Panc1 (cell line): ENCODE data around the gene TSC22D3. TPM values are rescaled to one million over a fixed set of nuclear protein-coding genes. Genes with fewer than 3 reads are reported as not detected.
A peak's percentile ranks its signal among the peaks of the same experiment; 100 is the strongest.

Experiments used
- ATAC-seq: fragments of 200-7000 bp; cut with Tn5 transposase; 2 replicates; pipeline ENCODE4 v1.9.1; 2020; ENCODE audit warnings: mild to moderate bottlenecking, moderate library complexity
- BruUV-seq: library from RNA; stranded (reverse); fragments of 400-500 nt; replicated peaks from 2 replicates; lab custom pipeline; 2021; lab: Mats Ljungman, UMichigan
- CTCF ChIA-PET: fragments of 300-600 bp; sonication (Branson Sonifier 250); formaldehyde crosslinking; loops from one replicate; lab custom pipeline; 2022; ENCODE audit warnings: antibody characterized with exemption; lab: Charles Lee
- POLR2A ChIA-PET: fragments of 300-600 bp; sonication (Branson Sonifier 250); formaldehyde crosslinking; loops from one replicate; lab custom pipeline; 2022; ENCODE audit warnings: antibody characterized with exemption; lab: Charles Lee
- DNase-seq: peaks from one replicate; pipeline ENCODE4 v3.0.0-alpha.2; 2010; ENCODE audit warnings: low read depth, low spot score
- H3K27ac ChIP-seq: 2 replicates; pipeline ENCODE4 v1.5.1; 2011; ENCODE audit warnings: mild to moderate bottlenecking, low read length, inconsistent platforms
- H3K27me3 ChIP-seq: fragments of 200-500 bp; sonication (Bioruptor generic); 2 replicates; pipeline ENCODE4 v1.6.0; 2014; ENCODE audit warnings: low read length, inconsistent platforms; ENCODE audit not compliant: control insufficient read depth, insufficient read depth
- H3K36me3 ChIP-seq: fragments of 200-500 bp; sonication (Bioruptor generic); 2 replicates; pipeline ENCODE4 v1.5.1; 2014; ENCODE audit warnings: inconsistent platforms, mild to moderate bottlenecking, low read length, moderate library complexity; ENCODE audit not compliant: control insufficient read depth, insufficient read depth
- H3K4me1 ChIP-seq: 2 replicates; pipeline ENCODE4 v1.5.1; 2011; ENCODE audit warnings: inconsistent platforms, mild to moderate bottlenecking, low read length, moderate library complexity; ENCODE audit not compliant: control insufficient read depth, insufficient read depth
- H3K4me3 ChIP-seq, 2 experiments: 2 replicates each; pipeline ENCODE4 v1.5.1; 2011 to 2012; ENCODE audit warnings: low read depth in 2 of 2, low read length in 2 of 2, mild to moderate bottlenecking in 2 of 2, inconsistent platforms in 1 of 2, moderate library complexity in 1 of 2
- H3K9me3 ChIP-seq: fragments of 200-500 bp; sonication (Bioruptor generic); 2 replicates; pipeline ENCODE4 v1.5.1; 2014; ENCODE audit warnings: low read depth, mild to moderate bottlenecking, inconsistent platforms, low read length, moderate library complexity; ENCODE audit not compliant: control insufficient read depth, insufficient read depth
- CTCF ChIP-seq: fragments of 450-650 bp; IDR thresholded peaks from 2 replicates; pipeline ENCODE4 v1.5.1; 2017; ENCODE audit warnings: mild to moderate bottlenecking
- POLR2AphosphoS5 ChIP-seq: IDR thresholded peaks from 2 replicates; pipeline ENCODE4 v1.6.1; 2012; ENCODE audit warnings: mild to moderate bottlenecking, low read depth, low read length, moderate library complexity
- SIN3A ChIP-seq: IDR thresholded peaks from 2 replicates; pipeline ENCODE4 v1.6.1; 2012; ENCODE audit warnings: low read depth, mild to moderate bottlenecking, low read length, moderate library complexity, borderline replicate concordance; ENCODE audit not compliant: insufficient read depth
- TCF7L2 ChIP-seq: IDR thresholded peaks from 2 replicates; pipeline ENCODE4 v1.6.1; 2011; ENCODE audit warnings: mild to moderate bottlenecking, low read depth, low read length, inconsistent platforms
- in situ Hi-C: cut with HindIII; loops from 2 replicates; pipeline ENCODE4 v1.10.0; 2016; ENCODE audit warnings: low sequenced_read_pairs, low pct_unique_long_range_greater_than_20kb
- intact Hi-C: fragments of 100-400 bp; cut with micrococcal nuclease; formaldehyde crosslinking; loops from one replicate; pipeline ENCODE4 v1.10.0; 2022; ENCODE audit not compliant: unreplicated experiment
- total RNA-seq: library from RNA; stranded (reverse); gene quantifications from one replicate; pipeline ENCODE4 v1.2.1, GENCODE V29; 2021; ENCODE audit not compliant: unreplicated experiment
- TF ChIP-seq, protein P1 (sequence below), 2 experiments: IDR thresholded peaks; 2 replicates each; pipeline ENCODE4 v1.6.1; 2011 to 2012; ENCODE audit warnings: low read depth in 2 of 2, control low read depth in 1 of 2, low read length in 1 of 2, mild to moderate bottlenecking in 1 of 2, moderate library complexity in 1 of 2; ENCODE audit not compliant: insufficient read depth in 1 of 2

Gene TSC22D3
- total RNA-seq, 1 experiment from 2014 or later: 7.2 TPM

DNA sequence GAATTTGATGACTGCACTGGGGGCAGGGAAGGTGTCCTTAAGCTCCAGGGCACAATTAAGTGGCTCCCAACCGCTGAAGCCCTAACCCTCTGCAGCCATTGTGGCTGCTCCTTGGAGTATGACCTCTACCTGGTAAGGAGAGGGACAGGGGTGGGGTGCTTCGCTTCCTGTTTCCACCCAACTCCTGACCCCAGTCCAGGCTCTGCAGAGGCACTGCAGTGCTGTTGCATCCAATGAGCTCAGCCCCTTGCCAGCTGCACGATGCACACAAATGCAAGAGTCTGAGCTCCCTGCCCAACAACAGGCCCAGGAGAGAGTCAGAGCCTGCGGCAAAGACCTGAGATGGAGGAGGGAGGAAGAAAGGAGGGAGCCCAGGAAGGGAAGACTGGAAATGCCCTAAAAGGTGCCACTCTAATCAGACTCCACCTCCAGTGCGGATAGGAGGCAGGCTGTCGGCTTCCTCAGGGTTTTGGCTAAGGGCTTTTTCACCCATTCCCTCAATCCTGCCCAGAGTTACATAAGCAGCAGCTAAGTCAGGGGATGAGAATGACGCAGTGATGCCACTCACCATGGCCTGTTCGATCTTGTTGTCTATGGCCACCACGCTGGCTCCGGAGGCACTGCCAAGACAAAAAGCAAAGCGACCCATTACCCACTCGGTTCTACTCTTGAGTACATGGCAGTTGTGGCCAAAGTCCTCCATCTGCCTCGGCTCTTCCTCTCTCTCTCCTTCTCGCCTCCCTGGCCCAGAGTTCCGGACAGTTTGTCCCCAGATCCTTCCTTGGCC, 60.1 kb downstream of the TSC22D3 start:
- intact Hi-C loops (loop anchor here (2.0 to 5.0 kb wide), 2 partner anchors 58 to 61 kb away; partner anchors contain the start of gene NCBP2L), in situ Hi-C loops (no loop called here)
- H3K36me3 ChIP-seq: no peaks in the 10 kb centered on the region
- peaks cover 8% of the 10 kb centered on the region; the same call in 1 of the 2 replicates for H3K4me1 ChIP-seq
- H3K4me3 ChIP-seq: peak overlapping the region; percentile 64 to 87
- H3K27me3 ChIP-seq: no peaks in the 10 kb centered on the region
- ChIA-PET POLR2A (no interaction called here), CTCF (no interaction called here)
- DNase-seq (no peak), ATAC-seq (peak; percentile 6; the same call in 1 of the 2 replicates)
- no TSS peak for BruUV-seq
- H3K27ac ChIP-seq: peak overlapping the region; percentile 64; the same call in 1 of the 2 replicates
- no peak for TF ChIP-seq CTCF
- no peak for TF ChIP-seq POLR2AphosphoS5
- TF ChIP-seq, protein P1, sequence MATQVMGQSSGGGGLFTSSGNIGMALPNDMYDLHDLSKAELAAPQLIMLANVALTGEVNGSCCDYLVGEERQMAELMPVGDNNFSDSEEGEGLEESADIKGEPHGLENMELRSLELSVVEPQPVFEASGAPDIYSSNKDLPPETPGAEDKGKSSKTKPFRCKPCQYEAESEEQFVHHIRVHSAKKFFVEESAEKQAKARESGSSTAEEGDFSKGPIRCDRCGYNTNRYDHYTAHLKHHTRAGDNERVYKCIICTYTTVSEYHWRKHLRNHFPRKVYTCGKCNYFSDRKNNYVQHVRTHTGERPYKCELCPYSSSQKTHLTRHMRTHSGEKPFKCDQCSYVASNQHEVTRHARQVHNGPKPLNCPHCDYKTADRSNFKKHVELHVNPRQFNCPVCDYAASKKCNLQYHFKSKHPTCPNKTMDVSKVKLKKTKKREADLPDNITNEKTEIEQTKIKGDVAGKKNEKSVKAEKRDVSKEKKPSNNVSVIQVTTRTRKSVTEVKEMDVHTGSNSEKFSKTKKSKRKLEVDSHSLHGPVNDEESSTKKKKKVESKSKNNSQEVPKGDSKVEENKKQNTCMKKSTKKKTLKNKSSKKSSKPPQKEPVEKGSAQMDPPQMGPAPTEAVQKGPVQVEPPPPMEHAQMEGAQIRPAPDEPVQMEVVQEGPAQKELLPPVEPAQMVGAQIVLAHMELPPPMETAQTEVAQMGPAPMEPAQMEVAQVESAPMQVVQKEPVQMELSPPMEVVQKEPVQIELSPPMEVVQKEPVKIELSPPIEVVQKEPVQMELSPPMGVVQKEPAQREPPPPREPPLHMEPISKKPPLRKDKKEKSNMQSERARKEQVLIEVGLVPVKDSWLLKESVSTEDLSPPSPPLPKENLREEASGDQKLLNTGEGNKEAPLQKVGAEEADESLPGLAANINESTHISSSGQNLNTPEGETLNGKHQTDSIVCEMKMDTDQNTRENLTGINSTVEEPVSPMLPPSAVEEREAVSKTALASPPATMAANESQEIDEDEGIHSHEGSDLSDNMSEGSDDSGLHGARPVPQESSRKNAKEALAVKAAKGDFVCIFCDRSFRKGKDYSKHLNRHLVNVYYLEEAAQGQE (IDR thresholded peaks at IDR 0.05; ENCODE audit: insufficient read depth in 1 of 2, low read depth in 2 of 2, low read length in 1 of 2): no peak
- TF ChIP-seq TCF7L2: no peak
- no peaks in the 10 kb centered on the region for H3K9me3 ChIP-seq

- ChIA-PET POLR2A (no interaction called here), CTCF (no interaction called here)
- Histone ChIP-seq H3K27me3 (no peaks in the 10 kb centered on the region), H3K27ac (no peak overlapping the region), H3K4me3 (no peak overlapping the region), H3K9me3 (no peaks in the 10 kb centered on the region), H3K36me3 (no peaks in the 10 kb centered on the region), H3K4me1 (peaks cover 8% of the 10 kb centered on the region; the same call in 1 of the 2 replicates)
- intact Hi-C loops (no loop called here), in situ Hi-C loops (no loop called here)
- BruUV-seq: no TSS peak
- TF ChIP-seq CTCF: 0 out of 2 replicates have a peak, but pooled peaks have one; percentile 14
- no peak for TF ChIP-seq SIN3A
- DNase-seq (no peak), ATAC-seq (no peak)
Measured at GRCh38 chrX:107714206-107714891, 61.2 kb downstream of the TSC22D3 start.
